ENCODE measurements around the gene ARHGEF16.

ARHGEF16 gene

GRCh38 chr1:3475839-3476573, 21.5 kb downstream of the ARHGEF16 start:
- DNase-seq (ENCODE audit: low read depth), result no peak
- H3K4me3 ChIP-seq (ENCODE audit: low read depth, low read length), result no peak overlapping the region

- no peak for DNase-seq (ENCODE audit: low read depth)
Observed at GRCh38 chr1:3476666-3477065, 22.2 kb downstream of the ARHGEF16 start.

GRCh38 chr1:3477241-3477995, 23.0 kb downstream of the ARHGEF16 start:
- H3K4me3 ChIP-seq (ENCODE audit: low read depth, low read length), result no peak overlapping the region
- DNase-seq (ENCODE audit: low read depth), result no peak

More at GRCh38 chr1:3476666-3477065, 22.2 kb downstream of the ARHGEF16 start:
- H3K4me3 ChIP-seq (ENCODE audit: low read depth, low read length), result no peak overlapping the region

GRCh38 chr1:3478187-3478586, 23.7 kb downstream of the ARHGEF16 start:
- no peak overlapping the region for H3K4me3 ChIP-seq (ENCODE audit: low read depth, low read length)
- DNase-seq (ENCODE audit: low read depth), result no peak

GRCh38 chr1:3479511-3480368, 25.3 kb downstream of the ARHGEF16 start:
- DNase-seq (ENCODE audit: low read depth), result no peak
- H3K4me3 ChIP-seq (ENCODE audit: low read depth, low read length), result no peak overlapping the region

- H3K4me3 ChIP-seq (ENCODE audit: low read depth, low read length), result no peak overlapping the region
- DNase-seq (ENCODE audit: low read depth), result no peak
Observed at GRCh38 chr1:3480369-3480719, 25.9 kb downstream of the ARHGEF16 start.

DNA sequence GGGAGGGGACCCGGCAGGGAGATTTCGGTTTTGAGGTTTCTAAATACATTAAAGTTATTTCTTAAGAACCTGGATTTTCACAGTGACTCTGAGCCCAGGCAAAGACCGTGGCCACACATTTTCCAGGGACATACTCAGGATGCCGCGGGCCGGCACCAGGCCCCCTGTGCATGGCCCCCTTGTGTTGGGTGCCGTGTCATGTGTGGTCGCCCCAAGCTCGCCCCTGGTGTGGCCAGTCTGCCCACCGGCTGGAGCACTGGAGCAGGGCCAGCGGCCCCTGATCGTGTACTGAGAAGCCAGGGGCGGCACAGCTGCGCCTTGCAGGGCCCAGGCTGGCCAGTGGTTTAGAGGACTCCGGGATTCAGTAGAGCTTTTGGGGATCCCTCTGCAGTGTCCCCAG, 26.6 kb downstream of the ARHGEF16 start:
- DNase-seq (ENCODE audit: low read depth), result no peak
- H3K4me3 ChIP-seq (ENCODE audit: low read depth, low read length), result no peak overlapping the region

- H3K4me3 ChIP-seq (ENCODE audit: low read depth, low read length), result no peak overlapping the region
Observed at GRCh38 chr1:3481836-3482375, 27.4 kb downstream of the ARHGEF16 start.

GRCh38 chr1:3482378-3482849, 27.9 kb downstream of the ARHGEF16 start:
- no peak for DNase-seq (ENCODE audit: low read depth)
- H3K4me3 ChIP-seq (ENCODE audit: low read depth, low read length), result no peak overlapping the region

More at GRCh38 chr1:3481836-3482375, 27.4 kb downstream of the ARHGEF16 start:
- no peak for DNase-seq (ENCODE audit: low read depth)

DNA sequence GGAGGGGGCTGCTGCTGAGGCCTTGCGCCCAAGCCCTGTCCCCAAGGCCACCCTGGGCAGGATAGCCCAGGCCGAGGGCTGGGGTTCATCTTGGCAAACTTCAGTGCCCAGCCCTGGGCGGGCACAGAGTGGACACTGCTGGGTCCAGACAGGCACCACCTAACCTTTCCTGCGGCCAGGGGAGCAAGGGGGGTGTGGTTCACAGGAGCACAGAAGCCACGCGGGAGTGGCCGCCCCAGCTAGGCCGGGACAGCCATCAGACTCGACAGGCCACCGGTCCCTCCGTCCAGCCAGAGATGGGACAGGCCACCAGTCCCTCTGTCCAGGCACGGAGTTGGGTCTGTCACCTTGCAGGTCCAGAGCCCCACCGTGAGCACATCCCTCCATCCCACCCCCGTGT, 28.9 kb downstream of the ARHGEF16 start:
- no peak overlapping the region for H3K4me3 ChIP-seq (ENCODE audit: low read depth, low read length)
- no peak for DNase-seq (ENCODE audit: low read depth)

- H3K4me3 ChIP-seq (ENCODE audit: low read depth, low read length), result no peak overlapping the region
- DNase-seq (ENCODE audit: low read depth), result no peak
Observed at GRCh38 chr1:3483801-3484444, 29.5 kb downstream of the ARHGEF16 start.

DNA sequence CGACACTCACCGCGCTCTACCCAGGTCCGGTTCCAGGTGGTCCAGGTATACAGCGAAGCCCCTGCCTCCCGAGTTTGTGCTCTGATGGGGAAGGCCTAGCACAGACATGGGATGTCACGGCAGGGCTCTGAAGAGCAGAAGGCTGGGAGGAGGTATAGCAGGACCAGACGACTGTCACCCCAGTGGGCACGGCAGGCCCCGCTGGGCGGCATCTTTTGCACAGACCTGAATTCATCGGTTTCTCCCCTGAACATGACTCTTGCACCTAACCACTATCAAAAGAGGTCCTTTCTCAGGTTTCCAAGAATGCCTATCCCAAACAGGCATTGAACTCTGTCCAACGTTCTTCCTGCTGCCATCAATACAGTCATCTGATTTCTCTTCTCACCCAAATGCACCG, 30.6 kb downstream of the ARHGEF16 start:
- no peak overlapping the region for H3K4me3 ChIP-seq (ENCODE audit: low read depth, low read length)
- no peak for DNase-seq (ENCODE audit: low read depth)

DNA sequence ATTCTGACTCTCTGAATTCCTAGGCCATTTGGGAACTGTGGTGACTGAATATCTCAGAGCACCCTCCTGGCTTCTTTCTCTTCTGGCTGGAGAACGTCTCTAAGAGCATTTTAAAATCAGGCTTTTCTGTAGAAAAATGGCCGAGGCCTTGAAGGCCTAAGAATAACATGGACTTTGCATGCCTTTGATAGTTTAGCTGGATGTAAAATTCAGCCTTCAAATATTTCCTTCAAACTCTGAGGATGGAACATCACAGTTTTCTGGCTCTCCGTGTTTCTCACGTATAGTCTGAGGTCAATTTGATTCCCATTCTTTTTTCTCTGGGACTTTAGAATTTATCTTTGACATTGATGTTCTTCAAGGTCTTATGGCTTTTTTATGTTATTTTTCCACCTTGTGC, 34.0 kb downstream of the ARHGEF16 start:
- no peak for DNase-seq (ENCODE audit: low read depth)
- H3K4me3 ChIP-seq (ENCODE audit: low read depth, low read length), result no peak overlapping the region

DNA sequence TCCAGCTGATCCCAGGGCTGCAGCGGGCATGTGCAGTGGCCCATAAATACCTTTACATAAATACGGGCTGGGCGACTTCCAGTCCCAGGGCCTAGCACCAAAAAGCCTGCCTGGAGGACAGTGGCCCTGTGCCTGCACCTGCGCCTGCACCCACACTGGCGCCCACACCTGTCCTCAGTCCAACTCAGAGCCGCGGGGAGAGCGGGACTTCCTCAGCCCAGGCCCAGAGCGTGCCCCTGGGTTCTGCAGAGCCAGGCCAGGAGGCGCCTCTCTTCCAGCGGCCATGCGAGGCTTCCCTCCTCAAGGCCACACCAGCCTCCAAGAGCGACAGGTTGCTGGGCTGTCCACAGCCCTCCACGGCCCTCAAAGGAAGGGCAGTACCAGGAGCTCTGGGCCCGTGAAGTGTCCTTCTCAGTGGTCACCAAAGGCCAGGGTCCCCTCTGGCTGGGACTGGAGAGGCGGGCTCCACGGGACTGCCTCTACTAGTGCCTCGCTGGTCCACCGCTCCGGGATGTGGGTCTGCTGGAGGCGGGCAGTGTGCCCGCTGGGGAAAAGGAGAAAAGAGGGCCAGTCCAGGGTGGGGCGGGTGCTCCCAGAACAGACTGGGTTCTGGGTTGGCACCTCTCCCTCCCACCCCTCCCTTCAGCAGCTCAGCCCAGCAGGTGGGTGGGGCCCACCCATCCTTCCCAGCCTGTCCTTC, 35.7 kb downstream of the ARHGEF16 start:
- DNase-seq (ENCODE audit: low read depth), result no peak
- no peak overlapping the region for H3K4me3 ChIP-seq (ENCODE audit: low read depth, low read length)

DNA sequence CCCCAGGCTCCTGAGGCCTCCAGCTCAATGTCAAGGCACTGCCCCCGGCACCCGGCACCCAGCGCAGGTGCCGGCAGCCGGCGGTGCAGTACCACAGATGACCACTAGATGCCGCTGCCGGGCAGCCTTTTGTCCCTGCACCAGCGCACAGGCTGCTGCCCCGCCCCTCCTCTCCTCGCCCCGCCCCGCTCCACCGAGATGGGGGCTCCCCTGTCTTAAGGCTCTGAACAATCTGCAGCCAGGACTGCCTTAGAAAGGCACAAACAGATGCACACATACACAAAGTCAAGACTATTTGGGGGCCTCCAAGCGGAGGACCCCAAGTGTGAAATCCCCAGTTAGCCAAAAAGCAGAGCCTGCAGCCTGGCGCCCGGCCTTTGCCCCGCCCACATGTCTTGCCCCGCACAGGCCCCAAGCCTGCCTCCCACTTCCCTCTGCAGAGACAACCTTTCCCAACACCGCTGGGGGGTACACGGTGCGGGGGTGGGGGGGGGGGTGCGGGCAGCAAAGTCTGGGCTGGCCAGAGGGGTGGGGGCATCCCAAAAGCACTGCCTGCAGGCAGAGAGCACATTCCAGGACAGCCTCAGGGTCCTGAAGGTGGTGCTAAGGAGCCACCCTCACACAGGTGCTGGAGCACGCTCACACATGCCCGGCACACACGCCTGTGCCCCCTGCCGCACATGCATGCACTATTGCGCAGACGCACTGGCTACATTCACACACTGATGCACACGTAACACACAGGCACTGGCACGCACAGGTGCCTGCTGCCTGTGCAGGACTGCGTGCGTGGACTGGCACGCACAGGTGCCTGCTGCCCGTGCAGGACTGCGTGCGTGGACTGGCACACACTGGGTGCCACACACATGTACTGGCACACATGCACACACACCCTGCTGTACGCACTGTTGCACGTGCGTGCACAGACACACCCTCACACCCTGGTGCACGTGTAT, 37.1 kb downstream of the ARHGEF16 start:
- no peak overlapping the region for H3K4me3 ChIP-seq (ENCODE audit: low read depth, low read length)
- no peak for DNase-seq (ENCODE audit: low read depth)

- H3K4me3 ChIP-seq (ENCODE audit: low read depth, low read length), result no peak overlapping the region
- no peak for DNase-seq (ENCODE audit: low read depth)
Observed at GRCh38 chr1:3492545-3493246, 38.2 kb downstream of the ARHGEF16 start.
